ENCODE data around the gene TULP3. TPM values are rescaled to one million over a fixed set of nuclear protein-coding genes. Genes with fewer than 3 reads are reported as not detected.

TULP3 gene
- total and polyA plus RNA-seq, 10 donors = 3.5 to 15.7 (median 12.8) TPM

DNA sequence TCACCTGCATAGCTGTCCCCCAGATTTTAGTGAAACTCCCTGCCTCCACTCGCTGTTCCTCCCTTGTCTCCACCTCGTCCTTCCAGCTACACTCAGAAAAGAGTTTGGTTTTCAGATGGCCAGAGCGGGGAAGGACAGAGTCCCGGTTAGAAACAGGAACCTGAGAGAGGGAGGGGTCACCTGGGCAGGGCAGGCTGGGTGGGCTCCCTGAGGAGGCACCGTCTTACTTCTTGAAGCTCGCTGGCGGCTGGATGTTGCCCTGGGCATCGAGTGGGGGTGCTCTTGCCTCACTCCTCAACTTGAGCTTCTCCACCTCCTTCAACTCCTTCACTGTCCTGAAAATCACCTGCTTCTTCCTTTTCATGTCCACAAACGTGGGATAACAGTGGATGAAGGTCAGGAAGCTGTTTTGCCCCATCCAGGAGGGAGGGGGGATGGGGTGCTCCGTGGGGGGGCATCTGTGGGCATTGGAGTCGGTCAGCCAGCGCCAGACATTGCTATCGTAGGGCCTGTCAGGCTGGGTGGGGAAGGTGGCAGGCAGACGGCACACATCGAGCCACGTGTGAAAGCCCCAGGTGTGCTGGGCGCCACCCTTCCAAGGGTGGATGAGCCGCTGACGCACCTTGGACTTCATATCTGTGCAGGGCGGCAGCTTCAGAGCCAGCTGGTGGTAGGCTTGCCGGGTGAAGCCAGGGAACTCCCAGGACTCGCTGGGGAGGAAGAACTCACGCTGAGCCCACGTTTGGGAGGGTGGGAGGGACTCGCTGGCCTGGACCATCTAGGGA is 35.8 kb upstream of the TULP3 start:
- peak; percentile 63 for DNase-seq
- Histone ChIP-seq H3K4me3 (no peak overlapping the region), H3K27me3 (replicated peaks in 1 of 7) (no peaks in the 10 kb centered on the region), H3K36me3 (peaks cover 0 to 62% (median 13%) of the 10 kb centered on the region in 6 donors), H3K4me1 (peaks cover 0 to 5% (median 0%) of the 10 kb centered on the region in 6 donors), H3K9me3 (no peaks in the 10 kb centered on the region), H3K27ac (no peak overlapping the region)
- intact Hi-C loops (cut with DNase I; ENCODE audit: low total_unique reads) = no loop called here
- TF ChIP-seq POLR2AphosphoS5 (IDR thresholded peaks at IDR 0.05) (no peak), CTCF (IDR thresholded peaks at IDR 0.05 in 8 of 11, conservative IDR thresholded peaks at IDR 0.05 in 3 of 11) (no peak), POLR2A (IDR thresholded peaks at IDR 0.05) (no peak)
- WGBS, 5 donors = 89 to 93% (median 91%) methylated on average over 25 of the region's 25 CpGs

- intact Hi-C loops (cut with DNase I; ENCODE audit: low total_unique reads) = no loop called here
- H3K36me3 ChIP-seq = peaks cover 0 to 59% (median 13%) of the 10 kb centered on the region in 6 donors
- H3K27me3 ChIP-seq (replicated peaks in 1 of 7) = no peaks in the 10 kb centered on the region
- H3K4me1 ChIP-seq = peaks cover 0 to 5% (median 0%) of the 10 kb centered on the region in 6 donors
- DNase-seq = no peak
- no peaks in the 10 kb centered on the region for H3K9me3 ChIP-seq
- no peak overlapping the region for H3K27ac ChIP-seq
- H3K4me3 ChIP-seq = no peak overlapping the region
- WGBS, 5 donors = 80 to 94% (median 92%) methylated on average over 7 of the region's 7 CpGs
- TF ChIP-seq POLR2A (IDR thresholded peaks at IDR 0.05) (no peak), POLR2AphosphoS5 (IDR thresholded peaks at IDR 0.05) (no peak)
These were observed 35.1 kb upstream of the TULP3 start for GRCh38 chr12:2855546-2855945.

DNA sequence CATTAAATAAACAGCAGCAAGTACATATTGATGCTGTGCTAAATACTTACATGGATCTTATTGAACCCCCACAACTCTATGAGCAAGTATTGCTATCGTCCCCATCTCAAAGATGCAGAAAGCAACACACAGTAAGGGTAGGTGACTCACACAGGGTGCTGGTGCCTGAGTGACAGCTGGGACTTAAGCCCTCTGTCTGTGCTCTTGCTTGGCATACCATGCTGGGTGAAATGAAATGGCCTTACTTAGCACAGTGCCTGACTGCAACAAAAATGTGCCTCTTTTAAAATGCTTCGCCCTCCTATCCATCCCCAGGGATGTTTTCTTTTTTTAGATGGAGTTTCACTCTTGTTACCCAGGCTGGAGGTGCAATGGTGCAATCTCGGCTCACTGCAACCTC is 34.6 kb upstream of the TULP3 start:
- Histone ChIP-seq H3K4me1 (peaks cover 0 to 5% (median 0%) of the 10 kb centered on the region in 6 donors), H3K27me3 (replicated peaks in 1 of 7) (no peaks in the 10 kb centered on the region), H3K9me3 (no peaks in the 10 kb centered on the region), H3K4me3 (no peak overlapping the region), H3K36me3 (peaks cover 0 to 59% (median 13%) of the 10 kb centered on the region in 6 donors), H3K27ac (no peak overlapping the region)
- intact Hi-C loops (cut with DNase I; ENCODE audit: low total_unique reads) = no loop called here
- TF ChIP-seq POLR2A (IDR thresholded peaks at IDR 0.05) (no peak), POLR2AphosphoS5 (IDR thresholded peaks at IDR 0.05) (no peak), CTCF (IDR thresholded peaks at IDR 0.05 in 8 of 11, conservative IDR thresholded peaks at IDR 0.05 in 3 of 11) (no peak)
- no peak for DNase-seq
- 87 to 97% (median 92%) methylated on average over 3 of the region's 3 CpGs for WGBS, 5 donors

DNA sequence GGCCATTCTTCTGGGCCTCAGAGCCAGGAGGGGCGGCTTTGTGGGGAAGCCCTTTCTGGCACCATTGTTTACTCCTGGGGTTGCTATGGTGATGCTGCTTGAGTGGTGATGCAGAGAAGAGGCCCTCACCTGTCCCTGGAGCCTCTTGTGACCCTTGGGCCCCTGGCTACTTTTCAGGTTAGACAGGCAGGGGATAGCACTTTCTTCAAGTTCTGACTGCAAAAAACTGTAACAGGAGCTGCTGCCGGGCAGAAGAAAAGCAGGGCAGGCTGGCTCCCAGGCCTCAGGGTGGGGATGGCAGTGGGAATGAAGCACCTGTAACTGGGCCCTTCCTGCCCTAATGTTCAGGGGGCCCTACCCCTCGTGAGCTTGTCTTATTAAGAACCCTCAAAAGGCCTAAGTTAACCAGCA is 33.7 kb upstream of the TULP3 start, which contains the start of gene TEX52:
Gene TEX52, minus strand, starts transcription at position 19 of the 411 bp plus-strand sequence. Its CDS starts 13 bp downstream, at position 6.
- Histone ChIP-seq H3K27ac (peak within 1 kb of the TSS in 1 of 8 donors; percentile 67), H3K36me3 (peaks cover 0 to 62% (median 13%) of the 10 kb centered on the region in 6 donors), H3K4me1 (peaks cover 0 to 5% (median 0%) of the 10 kb centered on the region in 6 donors), H3K9me3 (no peaks in the 10 kb centered on the region), H3K4me3 (no peak within 1 kb of the TSS), H3K27me3 (replicated peaks in 1 of 7) (no peaks in the 10 kb centered on the region)
- no peak for TF ChIP-seq CTCF (IDR thresholded peaks at IDR 0.05 in 8 of 11, conservative IDR thresholded peaks at IDR 0.05 in 3 of 11)
- WGBS, 5 donors = 86 to 92% (median 88%) methylated on average over 3 of the region's 3 CpGs
- peak; percentile 37 for DNase-seq
- intact Hi-C loops (cut with DNase I; ENCODE audit: low total_unique reads) = no loop called here

Measured in spleen (tissue), 11 donors.